ENCODE results near the gene SLC39A9.

- TF ChIP-seq MAX (CRISPR knock-in tag; IDR thresholded peaks at IDR 0.05) (no peak), CTCF (IDR thresholded peaks at IDR 0.05) (no peak), E2F5 (CRISPR knock-in tag; IDR thresholded peaks at IDR 0.05) (no peak), TEAD4 (CRISPR knock-in tag; IDR thresholded peaks at IDR 0.05) (no peak), USF2 (CRISPR knock-in tag; IDR thresholded peaks at IDR 0.05) (no peak), SMAD3 (CRISPR knock-in tag; IDR thresholded peaks at IDR 0.05; ENCODE audit: borderline replicate concordance) (no peak), SP1 (CRISPR knock-in tag; conservative IDR thresholded peaks at IDR 0.05) (no peak), NFYB (CRISPR knock-in tag; conservative IDR thresholded peaks at IDR 0.05; ENCODE audit: low read depth) (no peak)
These were observed 37.9 kb upstream of the SLC39A9 start for GRCh38 chr14:69360438-69361108.
